HepG2 (cell line): ENCODE measurements around the gene SF1. TPM values are rescaled to one million over a fixed set of nuclear protein-coding genes. Genes with fewer than 3 reads are reported as not detected.

Experiments used
- ATAC-seq: fragments of 200-7000 bp; cut with Tn5 transposase; 3 replicates; pipeline ENCODE4 v1.9.1; 2020; ENCODE audit warnings: mild to moderate bottlenecking, moderate library complexity
- BruUV-seq: library from RNA; stranded (reverse); fragments of 400-500 nt; replicated peaks from 2 replicates; lab custom pipeline; 2021; lab: Mats Ljungman, UMichigan
- CTCF ChIA-PET: fragments of 300-600 bp; formaldehyde crosslinking; extraction: SDS; loops from one replicate; lab custom pipeline; 2021; ENCODE audit warnings: low total read pairs, inconsistent platforms, low intra/inter-chr PET ratio; lab: Yijun Ruan, JAX
- POLR2A ChIA-PET: fragments of 350-600 bp; sonication (Branson Sonifier 250); formaldehyde crosslinking; loops from one replicate; lab custom pipeline; 2020; ENCODE audit warnings: antibody characterized with exemption, inconsistent platforms; lab: Yijun Ruan, JAX
- DNase-seq: peaks from one replicate; pipeline ENCODE4 v3.0.0-alpha.2; 2015; ENCODE audit warnings: low spot score
- FAIRE-seq: peaks from 3 replicates; lab custom pipeline; 2011; peaks lifted over from hg19 to GRCh38; lab: Jason Lieb, UNC
- H2AFZ ChIP-seq: one replicate; pipeline ENCODE4 v1.6.1; 2011; ENCODE audit warnings: low read length, inconsistent platforms
- H3K27ac ChIP-seq: fragments of 300-600 bp; 3 replicates; pipeline ENCODE4 v1.8.0; 2011; ENCODE audit warnings: mixed run types, mild to moderate bottlenecking, mixed read lengths, low read length, inconsistent platforms; ENCODE audit not compliant: insufficient read depth; ENCODE audit errors: extremely low read length
- H3K27me3 ChIP-seq, 2 experiments: fragments of 200-600 bp in 1 of 2; 2 replicates in 1 of 2; 3 replicates in 1 of 2; pipeline versions ENCODE4 v1.6.0 to v1.8.0; 2011; ENCODE audit warnings: low read length in 2 of 2, mild to moderate bottlenecking in 2 of 2, moderate library complexity in 2 of 2, inconsistent platforms in 1 of 2; ENCODE audit not compliant: insufficient read depth in 2 of 2, control insufficient read depth in 1 of 2
- H3K36me3 ChIP-seq, 2 experiments: fragments of 200-600 bp in 1 of 2; replicated peaks in 1 of 2; 2 replicates in 1 of 2; 3 replicates in 1 of 2; pipeline versions ENCODE4 v1.5.1 to v1.8.0; 2011; ENCODE audit warnings: low read length in 2 of 2, inconsistent platforms in 1 of 2; ENCODE audit not compliant: insufficient read depth in 2 of 2, control insufficient read depth in 1 of 2
- H3K4me1 ChIP-seq: 2 replicates; pipeline ENCODE4 v1.5.1; 2012; ENCODE audit warnings: low read length, inconsistent platforms; ENCODE audit not compliant: insufficient read depth
- H3K4me2 ChIP-seq: 2 replicates; pipeline ENCODE4 v1.6.0; 2011; ENCODE audit warnings: low read depth, low read length, inconsistent platforms
- H3K4me3 ChIP-seq, 3 experiments: fragments of 200-600 bp in 1 of 3; sonication (generic), shearing (Covaris generic) in 1 of 3; replicated peaks in 1 of 3; 2 replicates each; pipeline ENCODE4 v1.5.1; 2011 to 2016; ENCODE audit warnings: low read length in 3 of 3, inconsistent platforms in 2 of 3, low read depth in 2 of 3, mild to moderate bottlenecking in 2 of 3, control low read depth in 1 of 3, mixed read lengths in 1 of 3; ENCODE audit not compliant: insufficient read depth in 1 of 3
- H3K79me2 ChIP-seq: one replicate; pipeline ENCODE4 v1.6.1; 2011; ENCODE audit warnings: low read length, inconsistent platforms; ENCODE audit not compliant: insufficient read depth
- H3K9ac ChIP-seq: 2 replicates; pipeline ENCODE4 v1.6.0; 2011; ENCODE audit warnings: mild to moderate bottlenecking, low read depth, low read length, inconsistent platforms; ENCODE audit not compliant: insufficient read depth
- H3K9me3 ChIP-seq: 2 replicates; pipeline ENCODE4 v1.5.1; 2012; ENCODE audit warnings: mild to moderate bottlenecking, low read length
- H4K20me1 ChIP-seq: 2 replicates; pipeline ENCODE4 v1.6.0; 2011; ENCODE audit warnings: inconsistent platforms, mild to moderate bottlenecking, low read length, moderate library complexity; ENCODE audit not compliant: insufficient read depth
- FOXO4 ChIP-seq: sonication (generic); formaldehyde crosslinking; conservative IDR thresholded peaks from 2 replicates; pipeline ENCODE4 v1.8.1; 2023; ENCODE audit warnings: missing genetic modification reagents
- HDAC1 ChIP-seq: sonication (generic); formaldehyde crosslinking; IDR thresholded peaks from 2 replicates; pipeline ENCODE4 v1.5.1; 2020; ENCODE audit warnings: mild to moderate bottlenecking, missing genetic modification reagents
- LCORL ChIP-seq, 2 experiments: fragments of 450-650 bp in 1 of 2; sonication (generic) in 1 of 2; formaldehyde crosslinking in 1 of 2; IDR thresholded peaks; 2 replicates each; pipeline versions ENCODE4 v1.5.0 to v1.6.1; 2017 to 2020; ENCODE audit warnings: antibody characterized with exemption in 1 of 2, missing genetic modification reagents in 1 of 2
- SALL2 ChIP-seq: sonication (generic); formaldehyde crosslinking; IDR thresholded peaks from 2 replicates; pipeline ENCODE4 v1.8.1; 2023; ENCODE audit warnings: mild to moderate bottlenecking, missing genetic modification reagents, inconsistent platforms
- SAP130 ChIP-seq: IDR thresholded peaks from 2 replicates; pipeline ENCODE4 v1.6.1; 2016; ENCODE audit warnings: low read depth
- TFAP4 ChIP-seq: sonication (generic); IDR thresholded peaks from 2 replicates; pipeline ENCODE4 v1.6.1; 2016; ENCODE audit warnings: low read depth, borderline replicate concordance
- ZNF629 ChIP-seq: sonication (generic); formaldehyde crosslinking; conservative IDR thresholded peaks from 2 replicates; pipeline ENCODE4 v1.5.0; 2020; ENCODE audit warnings: missing genetic modification reagents
- WGBS: methylation state at CpG from one replicate; pipeline ENCODE4 v1.1.6; 2017; ENCODE audit warnings: low lambda C conversion rate; 5-methylcytosine and 5-hydroxymethylcytosine counted together
- in situ Hi-C: cut with HindIII; loops from 2 replicates; pipeline ENCODE4 v1.10.0; 2017; ENCODE audit warnings: low pct_unique_long_range_greater_than_20kb; ENCODE audit not compliant: extremely low pct_ligation_motif_present
- intact Hi-C: fragments of 100-400 bp; cut with micrococcal nuclease; formaldehyde crosslinking; loops from one replicate; pipeline ENCODE4 v1.10.0; 2022; ENCODE audit not compliant: unreplicated experiment
- polyA plus RNA-seq, 8 experiments: library from polyadenylated mRNA; depleted of rRNA in 3 of 8; stranded (reverse) in 7 of 8; unstranded in 1 of 8; fragments of >200 nt; fragmentation: Illumina TruSeq in 4 of 8; extraction: Trizol in 4 of 8; gene quantifications; 2 replicates each; pipeline versions ENCODE4 v1.2.1 to v1.2.3, GENCODE V29; 2011 to 2016; ENCODE audit warnings: low read depth in 4 of 8, missing spikeins in 1 of 8, mixed read lengths in 1 of 8; ENCODE audit not compliant: insufficient read depth in 1 of 8
- total RNA-seq, 5 experiments: library from RNA; depleted of rRNA; stranded (reverse); fragments of >200 nt; fragmentation: Illumina TruSeq; extraction: Trizol; gene quantifications; 2 replicates each; pipeline ENCODE4 v1.2.3, GENCODE V29; 2016; ENCODE audit warnings: low read depth in 1 of 5
- TF ChIP-seq, protein P1 (sequence below): sonication (generic); formaldehyde crosslinking; IDR thresholded peaks from 2 replicates; pipeline ENCODE4 v1.9.0; 2022; ENCODE audit warnings: missing genetic modification reagents, mild to moderate bottlenecking, borderline replicate concordance
- TF ChIP-seq, protein P2 (sequence below): sonication (generic); formaldehyde crosslinking; conservative IDR thresholded peaks from 2 replicates; pipeline ENCODE4 v1.4.0; 2020; ENCODE audit warnings: mild to moderate bottlenecking, missing genetic modification reagents, moderate library complexity

SF1 gene
- total and polyA plus RNA-seq, 2 of the 13 experiments (the other 11 are each of a cell fraction or from before 2014, with no cell fraction given): 55.5 to 70.4 TPM

DNA sequence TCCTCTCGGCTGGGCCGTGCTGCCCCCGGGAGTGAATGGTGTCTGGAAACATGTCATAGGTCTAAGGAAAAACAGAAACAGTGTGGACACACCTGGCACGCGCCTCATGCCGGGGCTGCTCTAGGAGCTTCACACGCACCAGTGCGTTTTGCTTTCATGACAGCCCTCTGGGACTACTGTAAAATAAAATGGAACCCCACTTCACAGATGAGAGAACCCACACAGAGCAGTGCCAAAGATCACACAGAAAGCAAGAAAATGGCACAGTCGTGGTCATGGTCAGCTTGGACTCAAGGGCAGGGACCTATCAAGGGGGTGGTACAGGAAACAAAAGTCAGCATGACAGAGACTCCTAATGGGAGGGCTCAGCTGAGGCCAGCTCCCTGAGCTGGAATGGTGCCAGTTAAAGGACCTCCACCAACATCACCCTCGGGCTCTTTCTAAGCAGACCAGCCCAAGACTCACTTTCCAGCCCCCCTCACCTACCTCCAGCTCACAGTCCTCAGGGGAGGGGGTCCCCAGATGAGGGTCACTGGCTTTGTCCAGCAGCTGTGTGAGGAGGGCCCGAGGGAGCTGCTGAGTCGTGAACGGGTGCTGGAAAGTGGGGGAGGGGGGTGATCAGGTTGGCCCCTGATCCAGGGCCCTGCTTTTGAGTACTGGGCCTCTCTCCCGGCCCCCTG, 21.4 kb upstream of the SF1 start:
- H3K9me3 ChIP-seq: no peaks in the 10 kb centered on the region
- intact Hi-C loops (loop anchor here (5.0 kb wide), 1 partner anchor 48 kb away; no protein-coding TSS in a partner anchor), in situ Hi-C loops (loop anchor here (5.0 kb wide), 1 partner anchor 43 kb away; the partner anchor contains the start of gene CDC42BPG)
- FAIRE-seq: peak; percentile 37
- 0 out of 2 replicates have a peak overlapping the region, but pooled peaks have one; percentile 10 for H3K9ac ChIP-seq
- peaks cover 66% of the 10 kb centered on the region for H3K4me1 ChIP-seq
- peak; percentile 60 for DNase-seq
- H4K20me1 ChIP-seq: no peaks in the 10 kb centered on the region
- peak overlapping the region in 1 of 3 experiments; percentile 5; a peak in 1 of 6 replicates for H3K4me3 ChIP-seq
- POLR2A ChIA-PET: interaction anchor here (0.9 to 3.2 kb wide), 4 partner anchors 11 to 43 kb away, joined by 3 to 19 read pairs (median 5); partner anchors contain the start of gene SF1
- peaks cover 0 to under 1% of the 10 kb centered on the region in 2 experiments; a peak in 1 of 5 replicates for H3K36me3 ChIP-seq
- WGBS: 82% methylated on average over 9 of the region's 14 CpGs
- CTCF ChIA-PET: no interaction called here
- peak; percentile 35 for ATAC-seq
- no peaks in the 10 kb centered on the region for H3K27me3 ChIP-seq
- no peaks in the 10 kb centered on the region for H3K79me2 ChIP-seq
- BruUV-seq: no TSS peak
- H3K27ac ChIP-seq: peak overlapping the region; percentile 41
- no peak overlapping the region for H2AFZ ChIP-seq
- peak overlapping the region; percentile 29 for H3K4me2 ChIP-seq
- TF ChIP-seq SALL2 (no peak), HDAC1 (CRISPR knock-in tag) (no peak), TFAP4 (peak; percentile 32; the same call in 1 of the 2 replicates), LCORL (IDR thresholded peaks at IDR 0.05) (no peak), LCORL (CRISPR knock-in tag; IDR thresholded peaks at IDR 0.05) (0 out of 2 replicates have a peak, but pooled peaks have one; percentile 29), FOXO4 (CRISPR knock-in tag) (0 out of 2 replicates have a peak, but pooled peaks have one; percentile 25), ZNF629 (CRISPR knock-in tag) (peak; percentile 82), SAP130 (CRISPR knock-in tag) (peak; percentile 25; the same call in 1 of the 2 replicates)
- TF ChIP-seq, protein P1, sequence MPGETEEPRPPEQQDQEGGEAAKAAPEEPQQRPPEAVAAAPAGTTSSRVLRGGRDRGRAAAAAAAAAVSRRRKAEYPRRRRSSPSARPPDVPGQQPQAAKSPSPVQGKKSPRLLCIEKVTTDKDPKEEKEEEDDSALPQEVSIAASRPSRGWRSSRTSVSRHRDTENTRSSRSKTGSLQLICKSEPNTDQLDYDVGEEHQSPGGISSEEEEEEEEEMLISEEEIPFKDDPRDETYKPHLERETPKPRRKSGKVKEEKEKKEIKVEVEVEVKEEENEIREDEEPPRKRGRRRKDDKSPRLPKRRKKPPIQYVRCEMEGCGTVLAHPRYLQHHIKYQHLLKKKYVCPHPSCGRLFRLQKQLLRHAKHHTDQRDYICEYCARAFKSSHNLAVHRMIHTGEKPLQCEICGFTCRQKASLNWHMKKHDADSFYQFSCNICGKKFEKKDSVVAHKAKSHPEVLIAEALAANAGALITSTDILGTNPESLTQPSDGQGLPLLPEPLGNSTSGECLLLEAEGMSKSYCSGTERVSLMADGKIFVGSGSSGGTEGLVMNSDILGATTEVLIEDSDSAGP: peak; percentile 99
- TF ChIP-seq, protein P2, sequence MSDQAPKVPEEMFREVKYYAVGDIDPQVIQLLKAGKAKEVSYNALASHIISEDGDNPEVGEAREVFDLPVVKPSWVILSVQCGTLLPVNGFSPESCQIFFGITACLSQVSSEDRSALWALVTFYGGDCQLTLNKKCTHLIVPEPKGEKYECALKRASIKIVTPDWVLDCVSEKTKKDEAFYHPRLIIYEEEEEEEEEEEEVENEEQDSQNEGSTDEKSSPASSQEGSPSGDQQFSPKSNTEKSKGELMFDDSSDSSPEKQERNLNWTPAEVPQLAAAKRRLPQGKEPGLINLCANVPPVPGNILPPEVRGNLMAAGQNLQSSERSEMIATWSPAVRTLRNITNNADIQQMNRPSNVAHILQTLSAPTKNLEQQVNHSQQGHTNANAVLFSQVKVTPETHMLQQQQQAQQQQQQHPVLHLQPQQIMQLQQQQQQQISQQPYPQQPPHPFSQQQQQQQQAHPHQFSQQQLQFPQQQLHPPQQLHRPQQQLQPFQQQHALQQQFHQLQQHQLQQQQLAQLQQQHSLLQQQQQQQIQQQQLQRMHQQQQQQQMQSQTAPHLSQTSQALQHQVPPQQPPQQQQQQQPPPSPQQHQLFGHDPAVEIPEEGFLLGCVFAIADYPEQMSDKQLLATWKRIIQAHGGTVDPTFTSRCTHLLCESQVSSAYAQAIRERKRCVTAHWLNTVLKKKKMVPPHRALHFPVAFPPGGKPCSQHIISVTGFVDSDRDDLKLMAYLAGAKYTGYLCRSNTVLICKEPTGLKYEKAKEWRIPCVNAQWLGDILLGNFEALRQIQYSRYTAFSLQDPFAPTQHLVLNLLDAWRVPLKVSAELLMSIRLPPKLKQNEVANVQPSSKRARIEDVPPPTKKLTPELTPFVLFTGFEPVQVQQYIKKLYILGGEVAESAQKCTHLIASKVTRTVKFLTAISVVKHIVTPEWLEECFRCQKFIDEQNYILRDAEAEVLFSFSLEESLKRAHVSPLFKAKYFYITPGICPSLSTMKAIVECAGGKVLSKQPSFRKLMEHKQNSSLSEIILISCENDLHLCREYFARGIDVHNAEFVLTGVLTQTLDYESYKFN (CRISPR knock-in tag): 0 out of 2 replicates have a peak, but pooled peaks have one; percentile 17
